Activated CD4-positive, alpha-beta T cell treated with anti-CD3 and anti-CD28 coated beads, Interleukin-2, amount 50 U/mL, for 1 hour (primary cell): ENCODE measurements around the gene RSU1.

ENCODE experiments used
- DNase-seq: peaks from one replicate; pipeline ENCODE4 v3.0.0-alpha.2; 2020

The RSU1 gene

GRCh38 chr10:16585103-16585502, 232.1 kb downstream of the RSU1 start:
- no peak for DNase-seq

GRCh38 chr10:16583382-16583781, 233.8 kb downstream of the RSU1 start:
- no peak for DNase-seq

GRCh38 chr10:16581202-16581601, 236.0 kb downstream of the RSU1 start:
- DNase-seq: no peak

GRCh38 chr10:16570731-16571130, 246.5 kb downstream of the RSU1 start:
- no peak for DNase-seq

GRCh38 chr10:16566202-16566805, 250.9 kb downstream of the RSU1 start:
- no peak for DNase-seq

- no peak for DNase-seq
Observed at GRCh38 chr10:16565604-16566003, 251.6 kb downstream of the RSU1 start.

GRCh38 chr10:16562891-16563290, 254.3 kb downstream of the RSU1 start:
- no peak for DNase-seq

- no peak for DNase-seq
Observed at GRCh38 chr10:16559236-16559773, 257.9 kb downstream of the RSU1 start.

- DNase-seq: no peak
Observed at GRCh38 chr10:16547973-16548372, 269.3 kb downstream of the RSU1 start.

- no peak for DNase-seq
Observed at GRCh38 chr10:16545116-16545736, 272.0 kb downstream of the RSU1 start.

- DNase-seq: no peak
Observed at GRCh38 chr10:16544591-16544990, 272.6 kb downstream of the RSU1 start.

- no peak for DNase-seq
Observed at GRCh38 chr10:16544099-16544498, 273.1 kb downstream of the RSU1 start.
